Stimulated activated CD8-positive, alpha-beta memory T cell treated with anti-CD3 and anti-CD28 coated beads, Interleukin-15, amount 100 ng/mL, for 48 hours (primary cell): ENCODE results near the gene COPS2.
"Not testable (repeated sequence)": the region's sequence is repeated elsewhere in the genome, so short reads cannot be mapped to it uniquely, and the experiment has no call there.

Experiments
- DNase-seq, 2 donors: peaks; one replicate each; pipeline ENCODE4 v3.0.0-alpha.2; 2020; ENCODE audit warnings: low read depth in 2 of 2

COPS2 gene

GRCh38 chr15:49103002-49103401 is 52.4 kb downstream of the COPS2 start:
- no peak for DNase-seq

GRCh38 chr15:49101536-49101935 is 53.9 kb downstream of the COPS2 start:
- no peak for DNase-seq

- no peak for DNase-seq
Observed at GRCh38 chr15:49096090-49096750, 59.2 kb downstream of the COPS2 start.

GRCh38 chr15:49094923-49095322 is 60.5 kb downstream of the COPS2 start:
- no peak for DNase-seq

- no peak for DNase-seq
Observed at GRCh38 chr15:49093252-49094105, 61.9 kb downstream of the COPS2 start.

GRCh38 chr15:49088996-49089395 is 66.4 kb downstream of the COPS2 start:
- DNase-seq, result no peak

- DNase-seq, result no peak
Observed at GRCh38 chr15:49085696-49086459, 69.5 kb downstream of the COPS2 start.

GRCh38 chr15:49084285-49084570 is 71.2 kb downstream of the COPS2 start:
- DNase-seq, result no peak

GRCh38 chr15:49083401-49084284 is 71.8 kb downstream of the COPS2 start:
- DNase-seq, result no peak

GRCh38 chr15:49082960-49083359 is 72.4 kb downstream of the COPS2 start:
- DNase-seq, result no peak

GRCh38 chr15:49079340-49080039 is 75.9 kb downstream of the COPS2 start:
- DNase-seq, result no peak

GRCh38 chr15:49075881-49076280 is 79.5 kb downstream of the COPS2 start:
- DNase-seq, result no peak

- not testable (repeated sequence) for DNase-seq
Observed at GRCh38 chr15:49074589-49075287, 80.7 kb downstream of the COPS2 start.
